Neural progenitor cell (in vitro differentiated cells): ENCODE measurements around the gene SLC39A3. TPM values are rescaled to one million over a fixed set of nuclear protein-coding genes. Genes with fewer than 3 reads are reported as not detected.

Experiments
- DNase-seq: peaks from one replicate; pipeline ENCODE4 v3.0.0-alpha.2; 2016; ENCODE audit warnings: low spot score
- H2AFZ ChIP-seq: fragments of 200-600 bp; sonication (generic); replicated peaks from 2 replicates; pipeline ENCODE4 v1.6.1; 2016; ENCODE audit warnings: antibody characterized with exemption
- H3F3A ChIP-seq: fragments of 200-600 bp; sonication (generic); 2 replicates; pipeline ENCODE4 v1.6.1; 2016; ENCODE audit warnings: antibody characterized with exemption, low read depth
- H3K27ac ChIP-seq: fragments of 200-600 bp; sonication (generic); 2 replicates; pipeline ENCODE4 v1.5.1; 2016; ENCODE audit warnings: mild to moderate bottlenecking
- H3K27me3 ChIP-seq: fragments of 200-600 bp; sonication (generic); 2 replicates; pipeline ENCODE4 v1.6.1; 2016; ENCODE audit warnings: mild to moderate bottlenecking, moderate library complexity
- H3K36me3 ChIP-seq: fragments of 200-600 bp; sonication (generic); 2 replicates; pipeline ENCODE4 v1.5.1; 2016
- H3K4me1 ChIP-seq: fragments of 200-600 bp; sonication (generic); 2 replicates; pipeline ENCODE4 v1.6.1; 2016; ENCODE audit warnings: mixed run types
- H3K4me2 ChIP-seq: fragments of 200-600 bp; sonication (generic); 2 replicates; pipeline ENCODE4 v1.6.1; 2016
- H3K4me3 ChIP-seq: fragments of 200-600 bp; sonication (generic); 2 replicates; pipeline ENCODE4 v1.5.1; 2016
- H3K79me2 ChIP-seq: fragments of 200-600 bp; sonication (generic); 2 replicates; pipeline ENCODE4 v1.6.1; 2016; ENCODE audit warnings: low read depth
- H3K9ac ChIP-seq: fragments of 200-600 bp; sonication (generic); 2 replicates; pipeline ENCODE4 v1.6.1; 2016
- H3K9me3 ChIP-seq: fragments of 200-600 bp; sonication (generic); 2 replicates; pipeline ENCODE4 v1.5.1; 2016; ENCODE audit warnings: low read depth
- H4K20me1 ChIP-seq: fragments of 200-600 bp; sonication (generic); 2 replicates; pipeline ENCODE4 v1.6.1; 2016; ENCODE audit warnings: low read depth
- H3K27ac Mint-ChIP-seq: 3 replicates; pipeline ENCODE4 v1.8.0; 2021; ENCODE audit warnings: mixed read lengths
- H3K27me3 Mint-ChIP-seq: 2 replicates; pipeline ENCODE4 v1.8.0; 2022; ENCODE audit warnings: low read depth, mild to moderate bottlenecking, inconsistent platforms, moderate library complexity, mixed read lengths; ENCODE audit not compliant: insufficient read depth
- H3K36me3 Mint-ChIP-seq: 3 replicates; pipeline ENCODE4 v1.8.0; 2021; ENCODE audit warnings: mixed read lengths
- H3K4me1 Mint-ChIP-seq: 3 replicates; pipeline ENCODE4 v1.8.0; 2021; ENCODE audit warnings: mixed read lengths
- H3K4me3 Mint-ChIP-seq: 3 replicates; pipeline ENCODE4 v1.8.0; 2021; ENCODE audit warnings: mild to moderate bottlenecking, moderate library complexity, mixed read lengths
- H3K9me3 Mint-ChIP-seq: 3 replicates; pipeline ENCODE4 v1.8.0; 2020; ENCODE audit warnings: mixed read lengths
- EZH2 ChIP-seq: fragments of 200-600 bp; sonication (generic); IDR thresholded peaks from 2 replicates; pipeline ENCODE4 v1.6.1; 2017; ENCODE audit warnings: antibody characterized with exemption, mild to moderate bottlenecking, moderate library complexity
- EZH2phosphoT487 ChIP-seq: fragments of 200-600 bp; sonication (generic); IDR thresholded peaks from 2 replicates; pipeline ENCODE4 v1.6.1; 2017; ENCODE audit warnings: antibody characterized with exemption
- total RNA-seq: library from RNA; depleted of rRNA; stranded (reverse); fragments of >200 nt; gene quantifications from 2 replicates; pipeline ENCODE4 v1.2.3, GENCODE V29; 2015; ENCODE audit warnings: low replicate concordance
- TF ChIP-seq, protein P1 (sequence below): fragments of 200-600 bp; sonication (generic); IDR thresholded peaks from 2 replicates; pipeline ENCODE4 v1.5.1; 2017; ENCODE audit warnings: antibody characterized with exemption, mild to moderate bottlenecking

SLC39A3 gene
- total RNA-seq, 1 donor from 2014 or later: 6.1 TPM

DNA sequence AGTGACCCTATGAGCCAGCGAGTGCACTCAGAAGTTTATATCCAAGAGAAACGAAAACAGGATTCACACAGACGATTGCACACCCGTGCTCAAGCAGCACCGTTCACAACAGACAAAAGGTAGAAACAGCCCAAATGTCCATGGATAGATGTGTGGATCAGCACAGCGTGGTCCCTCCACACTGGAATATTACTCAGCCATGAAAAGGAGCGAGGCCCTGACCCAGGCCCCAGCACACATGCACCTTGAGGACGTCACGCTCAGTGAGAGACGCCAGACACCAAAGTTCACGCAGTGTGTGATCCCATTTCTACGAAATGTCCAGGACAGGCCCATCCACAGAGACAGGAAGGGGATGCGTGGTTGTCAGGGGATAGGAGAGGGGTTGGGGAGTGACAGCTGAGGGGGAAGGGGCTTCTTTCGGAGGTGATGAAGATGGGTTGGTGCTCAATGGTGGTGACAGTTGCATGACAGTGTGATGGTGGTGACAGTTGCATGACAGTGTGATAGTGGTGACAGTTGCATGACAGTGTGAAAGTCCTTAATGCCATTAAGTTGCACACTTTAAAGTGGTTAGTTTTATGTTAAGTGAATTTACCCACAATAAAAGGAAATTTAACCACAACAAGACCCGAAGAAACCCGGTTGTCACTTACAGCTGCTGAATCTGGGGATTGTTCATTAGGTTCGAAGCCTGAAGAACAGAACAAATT lies 18.9 kb upstream of the SLC39A3 start:
- H4K20me1 ChIP-seq: peaks cover 4% of the 10 kb centered on the region
- no peak for DNase-seq
- no peak overlapping the region for H3K27ac ChIP-seq
- H3K36me3 Mint-ChIP-seq: peaks cover 17% of the 10 kb centered on the region
- H3K27ac Mint-ChIP-seq: no peak overlapping the region
- no peak overlapping the region for H3K9ac ChIP-seq
- H3K4me1 ChIP-seq: no peaks in the 10 kb centered on the region
- no peaks in the 10 kb centered on the region for H3K9me3 Mint-ChIP-seq
- H3K4me1 Mint-ChIP-seq: no peaks in the 10 kb centered on the region
- no peaks in the 10 kb centered on the region for H3K9me3 ChIP-seq
- H3K36me3 ChIP-seq: no peaks in the 10 kb centered on the region
- peaks cover 2% of the 10 kb centered on the region for H3K27me3 Mint-ChIP-seq
- H3F3A ChIP-seq: no peaks in the 10 kb centered on the region
- no peak overlapping the region for H2AFZ ChIP-seq
- H3K27me3 ChIP-seq: no peaks in the 10 kb centered on the region
- H3K4me3 ChIP-seq: no peak overlapping the region
- TF ChIP-seq, protein P1, sequence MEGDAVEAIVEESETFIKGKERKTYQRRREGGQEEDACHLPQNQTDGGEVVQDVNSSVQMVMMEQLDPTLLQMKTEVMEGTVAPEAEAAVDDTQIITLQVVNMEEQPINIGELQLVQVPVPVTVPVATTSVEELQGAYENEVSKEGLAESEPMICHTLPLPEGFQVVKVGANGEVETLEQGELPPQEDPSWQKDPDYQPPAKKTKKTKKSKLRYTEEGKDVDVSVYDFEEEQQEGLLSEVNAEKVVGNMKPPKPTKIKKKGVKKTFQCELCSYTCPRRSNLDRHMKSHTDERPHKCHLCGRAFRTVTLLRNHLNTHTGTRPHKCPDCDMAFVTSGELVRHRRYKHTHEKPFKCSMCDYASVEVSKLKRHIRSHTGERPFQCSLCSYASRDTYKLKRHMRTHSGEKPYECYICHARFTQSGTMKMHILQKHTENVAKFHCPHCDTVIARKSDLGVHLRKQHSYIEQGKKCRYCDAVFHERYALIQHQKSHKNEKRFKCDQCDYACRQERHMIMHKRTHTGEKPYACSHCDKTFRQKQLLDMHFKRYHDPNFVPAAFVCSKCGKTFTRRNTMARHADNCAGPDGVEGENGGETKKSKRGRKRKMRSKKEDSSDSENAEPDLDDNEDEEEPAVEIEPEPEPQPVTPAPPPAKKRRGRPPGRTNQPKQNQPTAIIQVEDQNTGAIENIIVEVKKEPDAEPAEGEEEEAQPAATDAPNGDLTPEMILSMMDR: no peak
- no peak for TF ChIP-seq EZH2phosphoT487
- TF ChIP-seq EZH2: no peak
- H3K4me2 ChIP-seq: no peak overlapping the region
- H3K79me2 ChIP-seq: no peaks in the 10 kb centered on the region
- H3K4me3 Mint-ChIP-seq: no peak overlapping the region

DNA sequence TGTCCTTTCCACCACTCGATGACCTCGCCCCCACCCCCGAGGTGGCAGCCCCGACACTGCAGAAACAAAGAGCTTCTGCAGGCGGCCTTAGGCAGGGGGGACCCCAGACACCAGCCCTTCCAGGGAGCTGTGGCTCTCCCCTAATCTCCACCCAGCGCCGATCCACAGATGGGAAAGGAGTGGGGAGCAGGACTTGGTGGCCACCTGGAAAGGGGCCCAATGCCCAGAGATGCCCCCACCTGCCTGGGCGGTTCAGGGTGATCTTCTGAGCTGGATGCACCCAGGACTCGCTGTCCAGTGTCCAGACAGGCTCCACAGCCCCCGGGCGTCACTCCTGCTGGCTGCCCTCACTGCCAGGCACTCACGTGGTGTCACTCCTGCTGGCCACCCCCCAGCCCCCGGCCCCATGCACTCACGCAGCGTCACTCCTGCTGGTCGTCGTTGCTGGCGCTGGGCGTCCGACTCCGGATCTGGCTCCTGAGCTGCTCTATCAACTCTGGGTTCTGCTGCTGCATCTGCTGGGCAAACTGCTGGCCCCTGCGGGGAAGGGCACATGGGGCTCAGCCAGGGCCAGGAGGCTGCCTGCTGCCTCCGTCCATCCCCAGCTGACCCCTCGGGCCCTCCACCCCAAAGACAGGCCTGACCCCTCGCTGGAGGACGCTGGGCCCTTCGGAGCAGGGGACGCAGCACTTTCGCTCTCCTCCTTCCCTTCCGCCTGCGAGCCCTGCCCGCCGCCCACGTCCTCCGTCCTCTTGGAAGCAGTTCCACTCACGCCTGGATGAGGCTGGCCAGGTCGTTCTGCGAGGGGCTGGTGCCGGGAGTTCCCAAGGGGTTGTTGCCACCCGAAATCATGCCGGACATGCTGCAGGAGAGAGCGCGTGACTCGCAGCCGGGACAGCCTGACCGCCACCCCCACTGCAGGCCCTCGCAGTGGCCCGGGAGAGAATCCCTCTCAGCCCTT lies 17.4 kb upstream of the SLC39A3 start:
- no peaks in the 10 kb centered on the region for H3K36me3 ChIP-seq
- H4K20me1 ChIP-seq: no peaks in the 10 kb centered on the region
- H3K4me1 ChIP-seq: no peaks in the 10 kb centered on the region
- TF ChIP-seq EZH2phosphoT487 (no peak), EZH2 (no peak)
- TF ChIP-seq, protein P1: no peak
- H3K4me3 ChIP-seq: no peak overlapping the region
- peaks cover 17% of the 10 kb centered on the region for H3K36me3 Mint-ChIP-seq
- H3K27me3 Mint-ChIP-seq: peaks cover 2% of the 10 kb centered on the region
- no peaks in the 10 kb centered on the region for H3K9me3 ChIP-seq
- H3K79me2 ChIP-seq: no peaks in the 10 kb centered on the region
- H3K27ac ChIP-seq: no peak overlapping the region
- H2AFZ ChIP-seq: no peak overlapping the region
- no peaks in the 10 kb centered on the region for H3K9me3 Mint-ChIP-seq
- no peaks in the 10 kb centered on the region for H3K27me3 ChIP-seq
- no peak for DNase-seq
- H3K27ac Mint-ChIP-seq: no peak overlapping the region
- no peak overlapping the region for H3K4me2 ChIP-seq
- H3K9ac ChIP-seq: no peak overlapping the region
- no peak overlapping the region for H3K4me3 Mint-ChIP-seq
- no peaks in the 10 kb centered on the region for H3F3A ChIP-seq
- H3K4me1 Mint-ChIP-seq: no peaks in the 10 kb centered on the region

DNA sequence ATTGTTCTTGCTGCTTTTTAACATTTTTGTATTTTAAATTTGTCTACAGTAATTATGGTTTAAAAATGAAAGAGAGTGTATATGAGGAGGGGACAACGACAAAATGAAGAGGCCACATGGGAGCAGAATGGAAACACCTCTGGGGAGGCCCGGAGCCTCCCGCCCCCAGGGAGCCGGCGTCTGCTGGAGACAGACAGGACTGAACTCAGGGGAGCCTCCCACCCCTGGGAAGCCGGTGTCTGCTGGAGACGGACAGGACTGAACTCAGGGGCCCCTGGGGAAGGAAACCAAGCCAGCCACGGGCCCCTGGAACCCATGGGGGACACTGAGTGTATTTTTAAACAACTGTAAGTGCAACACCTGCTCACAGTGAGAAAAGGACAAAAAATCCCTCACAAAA lies 16.7 kb upstream of the SLC39A3 start:
- H3K27ac ChIP-seq: no peak overlapping the region
- H3K36me3 ChIP-seq: no peaks in the 10 kb centered on the region
- no peak for DNase-seq
- H3K36me3 Mint-ChIP-seq: peaks cover 17% of the 10 kb centered on the region
- no peaks in the 10 kb centered on the region for H3K4me1 ChIP-seq
- H3K4me2 ChIP-seq: no peak overlapping the region
- H3K27me3 Mint-ChIP-seq: peaks cover 2% of the 10 kb centered on the region
- H3F3A ChIP-seq: no peaks in the 10 kb centered on the region
- H3K4me3 Mint-ChIP-seq: no peak overlapping the region
- no peaks in the 10 kb centered on the region for H3K4me1 Mint-ChIP-seq
- no peaks in the 10 kb centered on the region for H3K79me2 ChIP-seq
- H2AFZ ChIP-seq: no peak overlapping the region
- H3K4me3 ChIP-seq: no peak overlapping the region
- no peaks in the 10 kb centered on the region for H3K9me3 Mint-ChIP-seq
- H3K9me3 ChIP-seq: no peaks in the 10 kb centered on the region
- no peak overlapping the region for H3K9ac ChIP-seq
- no peaks in the 10 kb centered on the region for H3K27me3 ChIP-seq
- TF ChIP-seq EZH2phosphoT487: no peak
- no peak for TF ChIP-seq EZH2
- TF ChIP-seq, protein P1: no peak
- H3K27ac Mint-ChIP-seq: no peak overlapping the region
- H4K20me1 ChIP-seq: no peaks in the 10 kb centered on the region
